ENCODE results near the gene SGTB. TPM values are rescaled to one million over a fixed set of nuclear protein-coding genes. Genes with fewer than 3 reads are reported as not detected.

Gene SGTB
- total RNA-seq, 1 experiment from 2014 or later: 13.5 TPM

- TF ChIP-seq, protein P1, sequence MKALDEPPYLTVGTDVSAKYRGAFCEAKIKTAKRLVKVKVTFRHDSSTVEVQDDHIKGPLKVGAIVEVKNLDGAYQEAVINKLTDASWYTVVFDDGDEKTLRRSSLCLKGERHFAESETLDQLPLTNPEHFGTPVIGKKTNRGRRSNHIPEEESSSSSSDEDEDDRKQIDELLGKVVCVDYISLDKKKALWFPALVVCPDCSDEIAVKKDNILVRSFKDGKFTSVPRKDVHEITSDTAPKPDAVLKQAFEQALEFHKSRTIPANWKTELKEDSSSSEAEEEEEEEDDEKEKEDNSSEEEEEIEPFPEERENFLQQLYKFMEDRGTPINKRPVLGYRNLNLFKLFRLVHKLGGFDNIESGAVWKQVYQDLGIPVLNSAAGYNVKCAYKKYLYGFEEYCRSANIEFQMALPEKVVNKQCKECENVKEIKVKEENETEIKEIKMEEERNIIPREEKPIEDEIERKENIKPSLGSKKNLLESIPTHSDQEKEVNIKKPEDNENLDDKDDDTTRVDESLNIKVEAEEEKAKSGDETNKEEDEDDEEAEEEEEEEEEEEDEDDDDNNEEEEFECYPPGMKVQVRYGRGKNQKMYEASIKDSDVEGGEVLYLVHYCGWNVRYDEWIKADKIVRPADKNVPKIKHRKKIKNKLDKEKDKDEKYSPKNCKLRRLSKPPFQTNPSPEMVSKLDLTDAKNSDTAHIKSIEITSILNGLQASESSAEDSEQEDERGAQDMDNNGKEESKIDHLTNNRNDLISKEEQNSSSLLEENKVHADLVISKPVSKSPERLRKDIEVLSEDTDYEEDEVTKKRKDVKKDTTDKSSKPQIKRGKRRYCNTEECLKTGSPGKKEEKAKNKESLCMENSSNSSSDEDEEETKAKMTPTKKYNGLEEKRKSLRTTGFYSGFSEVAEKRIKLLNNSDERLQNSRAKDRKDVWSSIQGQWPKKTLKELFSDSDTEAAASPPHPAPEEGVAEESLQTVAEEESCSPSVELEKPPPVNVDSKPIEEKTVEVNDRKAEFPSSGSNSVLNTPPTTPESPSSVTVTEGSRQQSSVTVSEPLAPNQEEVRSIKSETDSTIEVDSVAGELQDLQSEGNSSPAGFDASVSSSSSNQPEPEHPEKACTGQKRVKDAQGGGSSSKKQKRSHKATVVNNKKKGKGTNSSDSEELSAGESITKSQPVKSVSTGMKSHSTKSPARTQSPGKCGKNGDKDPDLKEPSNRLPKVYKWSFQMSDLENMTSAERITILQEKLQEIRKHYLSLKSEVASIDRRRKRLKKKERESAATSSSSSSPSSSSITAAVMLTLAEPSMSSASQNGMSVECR (CRISPR knock-in tag; IDR thresholded peaks at IDR 0.05; ENCODE audit: borderline replicate concordance): no peak
- TF ChIP-seq ZBTB43 (CRISPR knock-in tag; IDR thresholded peaks at IDR 0.05) (no peak), RORB (CRISPR knock-in tag; IDR thresholded peaks at IDR 0.05) (no peak), SMAD4 (CRISPR knock-in tag; IDR thresholded peaks at IDR 0.05) (no peak), FOXK1 (CRISPR knock-in tag; IDR thresholded peaks at IDR 0.05) (no peak), ZNF396 (CRISPR knock-in tag; IDR thresholded peaks at IDR 0.05; ENCODE audit: borderline replicate concordance) (no peak), ZNF219 (CRISPR knock-in tag; IDR thresholded peaks at IDR 0.05; ENCODE audit: borderline replicate concordance) (no peak), CBFB (CRISPR knock-in tag; IDR thresholded peaks at IDR 0.05; ENCODE audit: low read depth) (no peak), NR2C2 (CRISPR knock-in tag; IDR thresholded peaks at IDR 0.05) (no peak), ATF2 (CRISPR knock-in tag; IDR thresholded peaks at IDR 0.05; ENCODE audit: borderline replicate concordance, low read depth) (no peak), ZNF281 (CRISPR knock-in tag; IDR thresholded peaks at IDR 0.05) (no peak)
- TF ChIP-seq, protein P2, sequence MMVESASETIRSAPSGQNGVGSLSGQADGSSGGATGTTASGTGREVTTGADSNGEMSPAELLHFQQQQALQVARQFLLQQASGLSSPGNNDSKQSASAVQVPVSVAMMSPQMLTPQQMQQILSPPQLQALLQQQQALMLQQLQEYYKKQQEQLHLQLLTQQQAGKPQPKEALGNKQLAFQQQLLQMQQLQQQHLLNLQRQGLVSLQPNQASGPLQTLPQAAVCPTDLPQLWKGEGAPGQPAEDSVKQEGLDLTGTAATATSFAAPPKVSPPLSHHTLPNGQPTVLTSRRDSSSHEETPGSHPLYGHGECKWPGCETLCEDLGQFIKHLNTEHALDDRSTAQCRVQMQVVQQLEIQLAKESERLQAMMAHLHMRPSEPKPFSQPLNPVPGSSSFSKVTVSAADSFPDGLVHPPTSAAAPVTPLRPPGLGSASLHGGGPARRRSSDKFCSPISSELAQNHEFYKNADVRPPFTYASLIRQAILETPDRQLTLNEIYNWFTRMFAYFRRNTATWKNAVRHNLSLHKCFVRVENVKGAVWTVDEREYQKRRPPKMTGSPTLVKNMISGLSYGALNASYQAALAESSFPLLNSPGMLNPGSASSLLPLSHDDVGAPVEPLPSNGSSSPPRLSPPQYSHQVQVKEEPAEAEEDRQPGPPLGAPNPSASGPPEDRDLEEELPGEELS (CRISPR knock-in tag; IDR thresholded peaks at IDR 0.05): no peak
Observed at GRCh38 chr5:65749956-65750355, 28.0 kb upstream of the SGTB start (continued).

DNA sequence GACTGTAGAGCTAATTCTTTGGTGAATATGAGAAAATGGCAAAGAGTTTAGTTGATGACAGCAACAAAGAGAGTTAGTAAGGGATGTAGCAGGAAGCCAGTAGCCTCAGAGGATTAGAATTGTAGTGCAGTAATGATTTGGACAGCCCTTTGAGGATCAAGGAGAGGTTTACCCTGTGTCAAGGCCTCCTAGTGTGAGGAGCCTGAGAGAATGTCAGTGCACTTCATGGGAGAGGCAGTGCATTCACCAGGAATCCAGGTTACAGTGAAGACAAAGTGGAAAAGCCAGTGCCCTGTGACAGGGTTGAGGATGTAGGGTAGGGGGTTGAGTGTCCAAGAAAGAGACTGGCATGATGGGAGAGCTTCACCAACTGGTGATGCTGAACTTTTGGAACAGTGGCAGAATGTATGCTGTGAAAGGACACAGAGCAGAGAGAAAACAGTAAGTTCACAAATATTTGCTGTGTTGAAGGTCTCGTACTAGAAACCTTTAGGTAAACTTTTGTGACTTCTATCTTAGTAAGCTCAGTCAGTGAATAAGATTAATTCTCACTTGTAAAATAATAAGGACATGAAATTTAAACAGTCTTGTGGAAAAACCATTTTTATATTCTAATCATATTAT is 27.4 kb upstream of the SGTB start:
- ATAC-seq (no peak), DNase-seq (ENCODE audit: low spot score) (no peak)
- Mint-ChIP-seq H3K36me3 (peaks cover 14% of the 10 kb centered on the region), H3K27ac (no peak overlapping the region), H3K27me3 (ENCODE audit: low read depth) (no peaks in the 10 kb centered on the region), H3K9me3 (peaks cover 14% of the 10 kb centered on the region), H3K4me3 (no peak overlapping the region), H3K4me1 (peaks cover 11% of the 10 kb centered on the region)
- ChIA-PET POLR2A (no interaction called here), CTCF (no interaction called here)
- no peak for TF ChIP-seq NR2C2 (CRISPR knock-in tag; IDR thresholded peaks at IDR 0.05)
- TF ChIP-seq, protein P3, sequence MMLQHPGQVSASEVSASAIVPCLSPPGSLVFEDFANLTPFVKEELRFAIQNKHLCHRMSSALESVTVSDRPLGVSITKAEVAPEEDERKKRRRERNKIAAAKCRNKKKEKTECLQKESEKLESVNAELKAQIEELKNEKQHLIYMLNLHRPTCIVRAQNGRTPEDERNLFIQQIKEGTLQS (CRISPR knock-in tag; conservative IDR thresholded peaks at IDR 0.05): no peak
- TF ChIP-seq, protein P4, sequence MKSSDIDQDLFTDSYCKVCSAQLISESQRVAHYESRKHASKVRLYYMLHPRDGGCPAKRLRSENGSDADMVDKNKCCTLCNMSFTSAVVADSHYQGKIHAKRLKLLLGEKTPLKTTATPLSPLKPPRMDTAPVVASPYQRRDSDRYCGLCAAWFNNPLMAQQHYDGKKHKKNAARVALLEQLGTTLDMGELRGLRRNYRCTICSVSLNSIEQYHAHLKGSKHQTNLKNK (CRISPR knock-in tag; IDR thresholded peaks at IDR 0.05): no peak
- TF ChIP-seq NFATC4 (CRISPR knock-in tag; IDR thresholded peaks at IDR 0.05): no peak
- TF ChIP-seq CTCF (IDR thresholded peaks at IDR 0.05): no peak
- no peak for TF ChIP-seq AR (CRISPR knock-in tag; IDR thresholded peaks at IDR 0.05)

All from WTC11 (cell line).